ENCODE data around the gene AK5. TPM values are rescaled to one million over a fixed set of nuclear protein-coding genes. Genes with fewer than 3 reads are reported as not detected.

The AK5 gene
- total and polyA plus RNA-seq, 2 experiments from 2014 or later = 8.8 to 12.2 TPM

DNA sequence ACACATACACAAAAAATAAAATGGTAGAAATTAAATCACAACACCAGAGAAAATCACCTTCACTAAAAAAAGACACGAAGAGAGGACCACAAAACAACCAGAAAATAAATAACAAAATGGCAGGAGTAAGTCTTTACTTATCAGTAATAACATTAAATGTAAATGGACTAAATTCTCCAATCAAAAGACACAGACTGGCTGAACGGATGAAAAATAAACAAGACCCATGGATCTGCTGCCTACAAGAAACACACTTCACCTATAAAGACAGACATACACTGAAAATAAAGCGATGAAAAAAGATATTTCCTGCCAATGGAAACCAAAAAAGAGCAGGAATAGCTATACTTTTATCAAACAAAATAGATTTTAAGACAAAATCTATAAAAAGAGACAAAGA, 327.1 kb downstream of the AK5 start (continued):
- TF ChIP-seq, protein P1, sequence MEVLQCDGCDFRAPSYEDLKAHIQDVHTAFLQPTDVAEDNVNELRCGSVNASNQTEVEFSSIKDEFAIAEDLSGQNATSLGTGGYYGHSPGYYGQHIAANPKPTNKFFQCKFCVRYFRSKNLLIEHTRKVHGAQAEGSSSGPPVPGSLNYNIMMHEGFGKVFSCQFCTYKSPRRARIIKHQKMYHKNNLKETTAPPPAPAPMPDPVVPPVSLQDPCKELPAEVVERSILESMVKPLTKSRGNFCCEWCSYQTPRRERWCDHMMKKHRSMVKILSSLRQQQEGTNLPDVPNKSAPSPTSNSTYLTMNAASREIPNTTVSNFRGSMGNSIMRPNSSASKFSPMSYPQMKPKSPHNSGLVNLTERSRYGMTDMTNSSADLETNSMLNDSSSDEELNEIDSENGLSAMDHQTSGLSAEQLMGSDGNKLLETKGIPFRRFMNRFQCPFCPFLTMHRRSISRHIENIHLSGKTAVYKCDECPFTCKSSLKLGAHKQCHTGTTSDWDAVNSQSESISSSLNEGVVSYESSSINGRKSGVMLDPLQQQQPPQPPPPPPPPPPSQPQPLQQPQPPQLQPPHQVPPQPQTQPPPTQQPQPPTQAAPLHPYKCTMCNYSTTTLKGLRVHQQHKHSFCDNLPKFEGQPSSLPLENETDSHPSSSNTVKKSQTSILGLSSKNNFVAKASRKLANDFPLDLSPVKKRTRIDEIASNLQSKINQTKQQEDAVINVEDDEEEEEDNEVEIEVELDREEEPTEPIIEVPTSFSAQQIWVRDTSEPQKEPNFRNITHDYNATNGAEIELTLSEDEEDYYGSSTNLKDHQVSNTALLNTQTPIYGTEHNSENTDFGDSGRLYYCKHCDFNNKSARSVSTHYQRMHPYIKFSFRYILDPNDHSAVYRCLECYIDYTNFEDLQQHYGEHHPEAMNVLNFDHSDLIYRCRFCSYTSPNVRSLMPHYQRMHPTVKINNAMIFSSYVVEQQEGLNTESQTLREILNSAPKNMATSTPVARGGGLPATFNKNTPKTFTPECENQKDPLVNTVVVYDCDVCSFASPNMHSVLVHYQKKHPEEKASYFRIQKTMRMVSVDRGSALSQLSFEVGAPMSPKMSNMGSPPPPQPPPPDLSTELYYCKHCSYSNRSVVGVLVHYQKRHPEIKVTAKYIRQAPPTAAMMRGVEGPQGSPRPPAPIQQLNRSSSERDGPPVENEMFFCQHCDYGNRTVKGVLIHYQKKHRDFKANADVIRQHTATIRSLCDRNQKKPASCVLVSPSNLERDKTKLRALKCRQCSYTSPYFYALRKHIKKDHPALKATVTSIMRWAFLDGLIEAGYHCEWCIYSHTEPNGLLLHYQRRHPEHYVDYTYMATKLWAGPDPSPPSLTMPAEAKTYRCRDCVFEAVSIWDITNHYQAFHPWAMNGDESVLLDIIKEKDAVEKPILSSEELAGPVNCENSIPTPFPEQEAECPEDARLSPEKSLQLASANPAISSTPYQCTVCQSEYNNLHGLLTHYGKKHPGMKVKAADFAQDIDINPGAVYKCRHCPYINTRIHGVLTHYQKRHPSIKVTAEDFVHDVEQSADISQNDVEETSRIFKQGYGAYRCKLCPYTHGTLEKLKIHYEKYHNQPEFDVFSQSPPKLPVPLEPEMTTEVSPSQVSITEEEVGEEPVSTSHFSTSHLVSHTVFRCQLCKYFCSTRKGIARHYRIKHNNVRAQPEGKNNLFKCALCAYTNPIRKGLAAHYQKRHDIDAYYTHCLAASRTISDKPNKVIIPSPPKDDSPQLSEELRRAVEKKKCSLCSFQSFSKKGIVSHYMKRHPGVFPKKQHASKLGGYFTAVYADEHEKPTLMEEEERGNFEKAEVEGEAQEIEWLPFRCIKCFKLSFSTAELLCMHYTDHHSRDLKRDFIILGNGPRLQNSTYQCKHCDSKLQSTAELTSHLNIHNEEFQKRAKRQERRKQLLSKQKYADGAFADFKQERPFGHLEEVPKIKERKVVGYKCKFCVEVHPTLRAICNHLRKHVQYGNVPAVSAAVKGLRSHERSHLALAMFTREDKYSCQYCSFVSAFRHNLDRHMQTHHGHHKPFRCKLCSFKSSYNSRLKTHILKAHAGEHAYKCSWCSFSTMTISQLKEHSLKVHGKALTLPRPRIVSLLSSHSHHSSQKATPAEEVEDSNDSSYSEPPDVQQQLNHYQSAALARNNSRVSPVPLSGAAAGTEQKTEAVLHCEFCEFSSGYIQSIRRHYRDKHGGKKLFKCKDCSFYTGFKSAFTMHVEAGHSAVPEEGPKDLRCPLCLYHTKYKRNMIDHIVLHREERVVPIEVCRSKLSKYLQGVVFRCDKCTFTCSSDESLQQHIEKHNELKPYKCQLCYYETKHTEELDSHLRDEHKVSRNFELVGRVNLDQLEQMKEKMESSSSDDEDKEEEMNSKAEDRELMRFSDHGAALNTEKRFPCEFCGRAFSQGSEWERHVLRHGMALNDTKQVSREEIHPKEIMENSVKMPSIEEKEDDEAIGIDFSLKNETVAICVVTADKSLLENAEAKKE (CRISPR knock-in tag; IDR thresholded peaks at IDR 0.05) = no peak
- TF ChIP-seq EZH2 (IDR thresholded peaks at IDR 0.05; ENCODE audit: low read depth, unreplicated experiment) (no peak), CREB1 (CRISPR knock-in tag; IDR thresholded peaks at IDR 0.05; ENCODE audit: low read depth) (no peak), ZNF114 (CRISPR knock-in tag; IDR thresholded peaks at IDR 0.05) (no peak), NANOG (IDR thresholded peaks at IDR 0.05; ENCODE audit: borderline replicate concordance) (no peak), ZNF331 (CRISPR knock-in tag; IDR thresholded peaks at IDR 0.05; ENCODE audit: low read depth) (no peak), JUNB (IDR thresholded peaks at IDR 0.05; ENCODE audit: unreplicated experiment) (no peak), POLR2AphosphoS5 (IDR thresholded peaks at IDR 0.05; ENCODE audit: low read depth) (no peak)
- TF ChIP-seq, protein P2, sequence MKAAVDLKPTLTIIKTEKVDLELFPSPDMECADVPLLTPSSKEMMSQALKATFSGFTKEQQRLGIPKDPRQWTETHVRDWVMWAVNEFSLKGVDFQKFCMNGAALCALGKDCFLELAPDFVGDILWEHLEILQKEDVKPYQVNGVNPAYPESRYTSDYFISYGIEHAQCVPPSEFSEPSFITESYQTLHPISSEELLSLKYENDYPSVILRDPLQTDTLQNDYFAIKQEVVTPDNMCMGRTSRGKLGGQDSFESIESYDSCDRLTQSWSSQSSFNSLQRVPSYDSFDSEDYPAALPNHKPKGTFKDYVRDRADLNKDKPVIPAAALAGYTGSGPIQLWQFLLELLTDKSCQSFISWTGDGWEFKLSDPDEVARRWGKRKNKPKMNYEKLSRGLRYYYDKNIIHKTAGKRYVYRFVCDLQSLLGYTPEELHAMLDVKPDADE (IDR thresholded peaks at IDR 0.05) = no peak
- TF ChIP-seq, protein P3, sequence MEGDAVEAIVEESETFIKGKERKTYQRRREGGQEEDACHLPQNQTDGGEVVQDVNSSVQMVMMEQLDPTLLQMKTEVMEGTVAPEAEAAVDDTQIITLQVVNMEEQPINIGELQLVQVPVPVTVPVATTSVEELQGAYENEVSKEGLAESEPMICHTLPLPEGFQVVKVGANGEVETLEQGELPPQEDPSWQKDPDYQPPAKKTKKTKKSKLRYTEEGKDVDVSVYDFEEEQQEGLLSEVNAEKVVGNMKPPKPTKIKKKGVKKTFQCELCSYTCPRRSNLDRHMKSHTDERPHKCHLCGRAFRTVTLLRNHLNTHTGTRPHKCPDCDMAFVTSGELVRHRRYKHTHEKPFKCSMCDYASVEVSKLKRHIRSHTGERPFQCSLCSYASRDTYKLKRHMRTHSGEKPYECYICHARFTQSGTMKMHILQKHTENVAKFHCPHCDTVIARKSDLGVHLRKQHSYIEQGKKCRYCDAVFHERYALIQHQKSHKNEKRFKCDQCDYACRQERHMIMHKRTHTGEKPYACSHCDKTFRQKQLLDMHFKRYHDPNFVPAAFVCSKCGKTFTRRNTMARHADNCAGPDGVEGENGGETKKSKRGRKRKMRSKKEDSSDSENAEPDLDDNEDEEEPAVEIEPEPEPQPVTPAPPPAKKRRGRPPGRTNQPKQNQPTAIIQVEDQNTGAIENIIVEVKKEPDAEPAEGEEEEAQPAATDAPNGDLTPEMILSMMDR (conservative IDR thresholded peaks at IDR 0.05; ENCODE audit: low read depth in 2 of 2) = no peak

Small RNAs within 50 kb of the gene (small RNA-seq; reads per million reads assigned to genes)
- not detected for gene RNU7-8P (ENCODE audit: low replicate concordance)

Other genes with a start within 250 kb of the AK5 start
- 20.8 and 26.4 TPM in 2 replicates for gene PIGK, start 62.6 kb upstream of the AK5 start, total RNA-seq (2014; rRNA removed; shearing (Covaris generic))
- 12.7 and 16.4 TPM in 2 replicates for gene PIGK, start 62.6 kb upstream of the AK5 start, polyA plus RNA-seq (2016; fragmentation: Nextera tagmentation; extraction: Ambion mirVana)

Data from GM23338 (cell line).